Neural cell (in vitro differentiated cells): Measurements from ENCODE around the gene A1CF. TPM values are rescaled to one million over a fixed set of nuclear protein-coding genes. Genes with fewer than 3 reads are reported as not detected.
A peak's percentile ranks its signal among the peaks of the same experiment; 100 is the strongest.
"Not testable (repeated sequence)": the region's sequence is repeated elsewhere in the genome, so short reads cannot be mapped to it uniquely, and the experiment has no call there.

ENCODE experiments used
- H2AFZ ChIP-seq: fragments of 200-600, 300-800 bp; sonication (generic), shearing (Covaris generic); 2 replicates; pipeline ENCODE4 v1.6.0; 2014; ENCODE audit warnings: low read depth, mild to moderate bottlenecking, antibody characterized with exemption, low read length, moderate library complexity
- H3F3A ChIP-seq: fragments of 200-600 bp; shearing (Covaris generic); 2 replicates; pipeline ENCODE4 v1.6.1; 2016; ENCODE audit warnings: mild to moderate bottlenecking, moderate library complexity, mixed read lengths, antibody characterized with exemption, low read length; ENCODE audit not compliant: insufficient read depth, poor library complexity, severe bottlenecking
- H3K27ac ChIP-seq: fragments of 200-600, 300-800 bp; sonication (generic), shearing (Covaris generic); 2 replicates; pipeline ENCODE4 v1.5.1; 2014; ENCODE audit warnings: mild to moderate bottlenecking, low read length, moderate library complexity
- H3K27me3 ChIP-seq: fragments of 300-800, 200-600 bp; sonication (generic), shearing (Covaris generic); 2 replicates; pipeline ENCODE4 v1.6.0; 2014; ENCODE audit warnings: mild to moderate bottlenecking, low read depth, low read length, moderate library complexity; ENCODE audit not compliant: insufficient read depth
- H3K36me3 ChIP-seq: fragments of 300-800, 200-600 bp; sonication (generic), shearing (Covaris generic); 2 replicates; pipeline ENCODE4 v1.5.1; 2014; ENCODE audit warnings: mild to moderate bottlenecking, antibody characterized with exemption, low read length, moderate library complexity; ENCODE audit not compliant: insufficient read depth
- H3K4me2 ChIP-seq: fragments of 300-800, 200-600 bp; sonication (generic), shearing (Covaris generic); 2 replicates; pipeline ENCODE4 v1.6.0; 2014; ENCODE audit warnings: mild to moderate bottlenecking, low read length
- H3K4me3 ChIP-seq: fragments of 300-800, 200-600 bp; sonication (generic), shearing (Covaris generic); 2 replicates; pipeline ENCODE4 v1.5.1; 2014; ENCODE audit warnings: mild to moderate bottlenecking, low read length, moderate library complexity
- H3K79me2 ChIP-seq: fragments of 200-600 bp; shearing (Covaris generic); replicated peaks from 2 replicates; pipeline ENCODE4 v1.6.0; 2014; ENCODE audit warnings: mild to moderate bottlenecking, low read length, moderate library complexity; ENCODE audit not compliant: insufficient read depth
- H3K9ac ChIP-seq: fragments of 300-800, 200-600 bp; sonication (generic), shearing (Covaris generic); 2 replicates; pipeline ENCODE4 v1.6.1; 2016; ENCODE audit warnings: mild to moderate bottlenecking, low read length, mixed read lengths
- H3K9me2 ChIP-seq: fragments of 200-600 bp; shearing (Covaris generic); 2 replicates; pipeline ENCODE4 v1.6.1; 2016; ENCODE audit warnings: mild to moderate bottlenecking, low read length, mixed read lengths; ENCODE audit not compliant: insufficient read depth
- H3K9me3 ChIP-seq: fragments of 200-600, 300-800 bp; sonication (generic), shearing (Covaris generic); 2 replicates; pipeline ENCODE4 v1.6.1; 2016; ENCODE audit warnings: mild to moderate bottlenecking, mixed run types, low read length, moderate library complexity, mixed read lengths
- H4K20me1 ChIP-seq: fragments of 200-600 bp; shearing (Covaris generic); 2 replicates; pipeline ENCODE4 v1.6.1; 2016; ENCODE audit warnings: mild to moderate bottlenecking, mixed run types; ENCODE audit not compliant: insufficient read depth
- CTCF ChIP-seq: fragments of 450-650 bp; IDR thresholded peaks from 2 replicates; pipeline ENCODE4 v1.5.1; 2014; ENCODE audit warnings: antibody characterized with exemption, mild to moderate bottlenecking, moderate library complexity; ENCODE audit not compliant: poor library complexity, severe bottlenecking
- polyA plus RNA-seq: library from polyadenylated mRNA; depleted of rRNA; stranded (reverse); fragments of >200 nt; gene quantifications from 2 replicates; pipeline ENCODE4 v1.2.3, GENCODE V29; 2014

Gene A1CF
- polyA plus RNA-seq, 1 donor from 2014 or later: not detected

- peak; percentile 40 for TF ChIP-seq CTCF
- not testable (repeated sequence) for H3F3A ChIP-seq, H3K27me3 ChIP-seq, H2AFZ ChIP-seq, H3K9me2 ChIP-seq, H3K9ac ChIP-seq, H3K4me3 ChIP-seq, H3K4me2 ChIP-seq, H3K27ac ChIP-seq, H3K36me3 ChIP-seq, H3K9me3 ChIP-seq, H4K20me1 ChIP-seq, H3K79me2 ChIP-seq
These were observed 110.6 kb downstream of the A1CF start for GRCh38 chr10:50774868-50775267.

GRCh38 chr10:50772042-50772441 is 113.4 kb downstream of the A1CF start:
- H3K9me3 ChIP-seq, H3K36me3 ChIP-seq, H3K27ac ChIP-seq, H2AFZ ChIP-seq, H3K4me3 ChIP-seq, H3K9me2 ChIP-seq, H3K27me3 ChIP-seq, H3K9ac ChIP-seq, H3K4me2 ChIP-seq, H4K20me1 ChIP-seq, H3K79me2 ChIP-seq, H3F3A ChIP-seq: not testable (repeated sequence)

GRCh38 chr10:50766774-50767513 is 118.5 kb downstream of the A1CF start:
- not testable (repeated sequence) for H3K9me3 ChIP-seq, H3K9ac ChIP-seq, H4K20me1 ChIP-seq, H3K79me2 ChIP-seq, H2AFZ ChIP-seq, H3K27me3 ChIP-seq, H3K4me2 ChIP-seq, H3F3A ChIP-seq, H3K4me3 ChIP-seq, H3K27ac ChIP-seq, H3K36me3 ChIP-seq, H3K9me2 ChIP-seq

Other genes starting within 250 kb of the A1CF start
- 13.0 and 14.9 TPM in 2 replicates for gene ASAH2B, start 145.7 kb downstream of the A1CF start, polyA plus RNA-seq
- 1.5 and 2.2 TPM in 2 replicates for gene PRKG1, start 188.9 kb upstream of the A1CF start, polyA plus RNA-seq